ENCODE measurements around the gene ATP6V1E1.
"Not testable (repeated sequence)": the region's sequence is repeated elsewhere in the genome, so short reads cannot be mapped to it uniquely, and the experiment has no call there.

ATP6V1E1 gene

DNA sequence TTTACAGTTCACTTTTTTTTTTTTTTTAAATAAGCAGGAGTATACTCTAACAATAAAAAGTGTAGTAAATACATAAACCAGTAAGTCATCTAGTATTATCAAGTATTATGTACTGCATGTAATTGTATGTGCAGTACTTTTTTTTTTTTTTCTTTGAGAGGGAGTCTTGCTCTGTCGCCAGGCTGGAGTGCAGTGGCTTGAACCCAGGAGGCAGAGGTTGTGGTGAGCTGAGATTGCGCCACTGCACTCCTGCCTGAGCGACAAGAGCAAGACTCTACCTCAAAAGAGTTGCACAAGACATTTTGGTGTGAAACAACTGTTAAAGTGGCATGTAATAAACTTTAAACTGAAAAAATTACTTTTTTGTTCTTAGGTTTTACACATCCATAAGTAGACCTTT is 26.7 kb upstream of the ATP6V1E1 start:
- Histone ChIP-seq H3K27me3 (replicated peaks; ENCODE audit: control insufficient read depth, insufficient read depth, low read length, poor library complexity, severe bottlenecking) (no peaks in the 10 kb centered on the region), H3K4me1 (ENCODE audit: control insufficient read depth, insufficient read depth, low read length, poor library complexity, severe bottlenecking) (no peaks in the 10 kb centered on the region), H3K27ac (ENCODE audit: insufficient read depth, low read length, poor library complexity, severe bottlenecking) (no peak overlapping the region), H3K9me3 (ENCODE audit: control insufficient read depth, low read length) (no peaks in the 10 kb centered on the region), H3K36me3 (ENCODE audit: control insufficient read depth, insufficient read depth, low read length) (peaks cover 9% of the 10 kb centered on the region), H3K4me3 (ENCODE audit: insufficient read depth, low read depth, low read length, poor library complexity, severe bottlenecking) (no peak overlapping the region)
- no peak for DNase-seq

DNA sequence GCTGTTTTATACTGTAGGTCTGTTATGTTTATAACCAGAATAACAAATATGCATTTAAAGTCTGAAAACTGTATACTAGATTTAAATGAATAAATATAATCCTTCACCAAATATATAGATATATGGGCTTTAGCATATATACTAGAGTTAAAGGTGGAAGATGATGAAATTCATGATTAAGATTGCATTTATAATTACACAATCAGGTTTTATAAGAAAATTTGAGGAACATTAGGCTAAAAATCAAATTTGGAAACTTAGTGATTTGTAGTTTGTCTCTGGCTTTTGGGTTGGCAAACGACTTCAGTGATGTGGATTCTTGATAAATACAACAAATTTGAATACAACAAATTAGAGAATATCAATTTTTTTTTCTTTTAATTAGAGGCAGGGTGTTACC is 20.0 kb upstream of the ATP6V1E1 start:
- no peak overlapping the region for H3K4me3 ChIP-seq (ENCODE audit: insufficient read depth, low read depth, low read length, poor library complexity, severe bottlenecking)
- no peaks in the 10 kb centered on the region for H3K27me3 ChIP-seq (replicated peaks; ENCODE audit: control insufficient read depth, insufficient read depth, low read length, poor library complexity, severe bottlenecking)
- H3K9me3 ChIP-seq (ENCODE audit: control insufficient read depth, low read length), result no peaks in the 10 kb centered on the region
- no peaks in the 10 kb centered on the region for H3K4me1 ChIP-seq (ENCODE audit: control insufficient read depth, insufficient read depth, low read length, poor library complexity, severe bottlenecking)
- DNase-seq, result no peak
- H3K36me3 ChIP-seq (ENCODE audit: control insufficient read depth, insufficient read depth, low read length), result peaks cover 3% of the 10 kb centered on the region
- no peak overlapping the region for H3K27ac ChIP-seq (ENCODE audit: insufficient read depth, low read length, poor library complexity, severe bottlenecking)

GRCh38 chr22:17647991-17648390 is 19.4 kb upstream of the ATP6V1E1 start:
- DNase-seq, result no peak
- H3K4me3 ChIP-seq (ENCODE audit: insufficient read depth, low read depth, low read length, poor library complexity, severe bottlenecking), result no peak overlapping the region
- no peak overlapping the region for H3K27ac ChIP-seq (ENCODE audit: insufficient read depth, low read length, poor library complexity, severe bottlenecking)
- H3K4me1 ChIP-seq (ENCODE audit: control insufficient read depth, insufficient read depth, low read length, poor library complexity, severe bottlenecking), result no peaks in the 10 kb centered on the region
- no peaks in the 10 kb centered on the region for H3K9me3 ChIP-seq (ENCODE audit: control insufficient read depth, low read length)
- H3K27me3 ChIP-seq (replicated peaks; ENCODE audit: control insufficient read depth, insufficient read depth, low read length, poor library complexity, severe bottlenecking), result no peaks in the 10 kb centered on the region
- H3K36me3 ChIP-seq (ENCODE audit: control insufficient read depth, insufficient read depth, low read length), result peaks cover 3% of the 10 kb centered on the region

- no peaks in the 10 kb centered on the region for H3K27me3 ChIP-seq (replicated peaks; ENCODE audit: control insufficient read depth, insufficient read depth, low read length, poor library complexity, severe bottlenecking)
- peaks cover 3% of the 10 kb centered on the region for H3K36me3 ChIP-seq (ENCODE audit: control insufficient read depth, insufficient read depth, low read length)
- H3K9me3 ChIP-seq (ENCODE audit: control insufficient read depth, low read length), result no peaks in the 10 kb centered on the region
- no peak overlapping the region for H3K4me3 ChIP-seq (ENCODE audit: insufficient read depth, low read depth, low read length, poor library complexity, severe bottlenecking)
- no peak for DNase-seq
- H3K4me1 ChIP-seq (ENCODE audit: control insufficient read depth, insufficient read depth, low read length, poor library complexity, severe bottlenecking), result no peaks in the 10 kb centered on the region
- H3K27ac ChIP-seq (ENCODE audit: insufficient read depth, low read length, poor library complexity, severe bottlenecking), result no peak overlapping the region
Observed at GRCh38 chr22:17647452-17647851, 18.9 kb upstream of the ATP6V1E1 start.

DNA sequence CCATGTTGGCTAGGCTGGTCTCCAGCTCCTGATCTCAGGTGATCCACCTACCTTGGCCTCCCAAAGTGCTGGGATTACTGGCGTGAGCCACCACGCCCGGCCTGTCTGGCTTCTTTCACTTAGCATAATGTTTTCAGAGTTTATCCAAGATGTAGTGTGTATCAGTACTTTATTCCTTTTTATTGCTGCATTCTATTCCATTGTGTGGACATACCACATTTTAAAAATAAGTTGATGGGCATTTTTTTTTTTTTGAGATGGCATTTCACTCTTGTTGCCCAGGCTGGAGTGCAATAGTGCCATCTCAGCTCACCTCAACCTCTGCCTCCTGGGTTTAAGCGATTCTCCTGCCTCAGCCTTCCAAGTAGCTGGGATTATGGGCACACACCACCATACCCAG is 13.8 kb upstream of the ATP6V1E1 start:
- H3K27me3 ChIP-seq (replicated peaks; ENCODE audit: control insufficient read depth, insufficient read depth, low read length, poor library complexity, severe bottlenecking); DNase-seq; H3K36me3 ChIP-seq (ENCODE audit: control insufficient read depth, insufficient read depth, low read length); H3K27ac ChIP-seq (ENCODE audit: insufficient read depth, low read length, poor library complexity, severe bottlenecking); H3K9me3 ChIP-seq (ENCODE audit: control insufficient read depth, low read length); H3K4me3 ChIP-seq (ENCODE audit: insufficient read depth, low read depth, low read length, poor library complexity, severe bottlenecking): not testable (repeated sequence)
- H3K4me1 ChIP-seq (ENCODE audit: control insufficient read depth, insufficient read depth, low read length, poor library complexity, severe bottlenecking), result peaks cover 13% of the 10 kb centered on the region

DNA sequence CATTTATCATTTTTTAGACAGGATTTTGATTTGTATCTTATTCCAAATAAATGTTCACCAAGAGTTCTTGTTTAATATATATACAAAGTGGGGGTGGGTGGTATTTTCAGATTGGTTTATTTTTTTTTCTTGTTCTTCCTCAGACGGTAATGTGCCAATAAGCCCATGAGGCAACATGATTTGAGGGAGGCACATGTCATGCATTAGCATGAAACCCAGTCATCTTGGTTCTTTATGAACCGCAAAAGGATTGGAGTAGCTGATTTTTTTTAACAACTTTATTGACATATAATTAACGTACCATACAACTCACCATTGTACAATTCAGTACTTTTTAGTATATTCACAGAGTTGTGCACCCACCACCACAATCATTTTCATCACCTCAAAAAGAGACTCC is 12.7 kb upstream of the ATP6V1E1 start:
- H3K9me3 ChIP-seq (ENCODE audit: control insufficient read depth, low read length), result no peaks in the 10 kb centered on the region
- peaks cover 13% of the 10 kb centered on the region for H3K4me1 ChIP-seq (ENCODE audit: control insufficient read depth, insufficient read depth, low read length, poor library complexity, severe bottlenecking)
- H3K36me3 ChIP-seq (ENCODE audit: control insufficient read depth, insufficient read depth, low read length), result peaks cover 3% of the 10 kb centered on the region
- no peak overlapping the region for H3K4me3 ChIP-seq (ENCODE audit: insufficient read depth, low read depth, low read length, poor library complexity, severe bottlenecking)
- H3K27me3 ChIP-seq (replicated peaks; ENCODE audit: control insufficient read depth, insufficient read depth, low read length, poor library complexity, severe bottlenecking), result no peaks in the 10 kb centered on the region
- DNase-seq, result no peak
- H3K27ac ChIP-seq (ENCODE audit: insufficient read depth, low read length, poor library complexity, severe bottlenecking), result no peak overlapping the region

- no peak for DNase-seq
- H3K9me3 ChIP-seq (ENCODE audit: control insufficient read depth, low read length), result no peaks in the 10 kb centered on the region
- H3K4me1 ChIP-seq (ENCODE audit: control insufficient read depth, insufficient read depth, low read length, poor library complexity, severe bottlenecking), result peaks cover 13% of the 10 kb centered on the region
- H3K36me3 ChIP-seq (ENCODE audit: control insufficient read depth, insufficient read depth, low read length), result no peaks in the 10 kb centered on the region
- H3K27ac ChIP-seq (ENCODE audit: insufficient read depth, low read length, poor library complexity, severe bottlenecking), result peak overlapping the region; percentile 97
- H3K4me3 ChIP-seq (ENCODE audit: insufficient read depth, low read depth, low read length, poor library complexity, severe bottlenecking), result peak overlapping the region; percentile 79
- H3K27me3 ChIP-seq (replicated peaks; ENCODE audit: control insufficient read depth, insufficient read depth, low read length, poor library complexity, severe bottlenecking), result no peaks in the 10 kb centered on the region
Observed at GRCh38 chr22:17639247-17639741, 10.7 kb upstream of the ATP6V1E1 start.

GRCh38 chr22:17638432-17639246 is 10.1 kb upstream of the ATP6V1E1 start, which contains the start of gene BCL2L13:
Gene BCL2L13, plus strand, starts transcription at chr22:17638757. Its CDS starts 16,955 bp downstream, at chr22:17655712.
- Histone ChIP-seq H3K4me3 (ENCODE audit: insufficient read depth, low read depth, low read length, poor library complexity, severe bottlenecking) (peak within 1 kb of the TSS; percentile 79), H3K27ac (ENCODE audit: insufficient read depth, low read length, poor library complexity, severe bottlenecking) (peak within 1 kb of the TSS; percentile 97), H3K9me3 (ENCODE audit: control insufficient read depth, low read length) (no peaks in the 10 kb centered on the region), H3K4me1 (ENCODE audit: control insufficient read depth, insufficient read depth, low read length, poor library complexity, severe bottlenecking) (peaks cover 13% of the 10 kb centered on the region), H3K27me3 (replicated peaks; ENCODE audit: control insufficient read depth, insufficient read depth, low read length, poor library complexity, severe bottlenecking) (no peaks in the 10 kb centered on the region), H3K36me3 (ENCODE audit: control insufficient read depth, insufficient read depth, low read length) (no peaks in the 10 kb centered on the region)
- peak; percentile 76 to 84 (median 76) for DNase-seq

GRCh38 chr22:17638182-17638431 is 9.6 kb upstream of the ATP6V1E1 start:
- Histone ChIP-seq H3K36me3 (ENCODE audit: control insufficient read depth, insufficient read depth, low read length) (no peaks in the 10 kb centered on the region), H3K4me1 (ENCODE audit: control insufficient read depth, insufficient read depth, low read length, poor library complexity, severe bottlenecking) (peaks cover 13% of the 10 kb centered on the region), H3K27ac (ENCODE audit: insufficient read depth, low read length, poor library complexity, severe bottlenecking) (peak overlapping the region; percentile 97), H3K4me3 (ENCODE audit: insufficient read depth, low read depth, low read length, poor library complexity, severe bottlenecking) (peak overlapping the region; percentile 79), H3K9me3 (ENCODE audit: control insufficient read depth, low read length) (no peaks in the 10 kb centered on the region), H3K27me3 (replicated peaks; ENCODE audit: control insufficient read depth, insufficient read depth, low read length, poor library complexity, severe bottlenecking) (no peaks in the 10 kb centered on the region)
- no peak for DNase-seq

- Histone ChIP-seq H3K27me3 (replicated peaks; ENCODE audit: control insufficient read depth, insufficient read depth, low read length, poor library complexity, severe bottlenecking) (no peaks in the 10 kb centered on the region), H3K4me1 (ENCODE audit: control insufficient read depth, insufficient read depth, low read length, poor library complexity, severe bottlenecking) (peaks cover 13% of the 10 kb centered on the region), H3K27ac (ENCODE audit: insufficient read depth, low read length, poor library complexity, severe bottlenecking) (peak overlapping the region; percentile 97), H3K36me3 (ENCODE audit: control insufficient read depth, insufficient read depth, low read length) (no peaks in the 10 kb centered on the region), H3K4me3 (ENCODE audit: insufficient read depth, low read depth, low read length, poor library complexity, severe bottlenecking) (peak overlapping the region; percentile 79), H3K9me3 (ENCODE audit: control insufficient read depth, low read length) (no peaks in the 10 kb centered on the region)
- no peak for DNase-seq
Observed at GRCh38 chr22:17637490-17638181, 9.1 kb upstream of the ATP6V1E1 start.
